CD14-positive monocyte (primary cell): Measurements from ENCODE around the gene SH3RF3. TPM values are rescaled to one million over a fixed set of nuclear protein-coding genes. Genes with fewer than 3 reads are reported as not detected.
A peak's percentile ranks its signal among the peaks of the same experiment; 100 is the strongest.

Experiments
- DNase-seq, 3 donors: peaks; one replicate each; pipeline ENCODE4 v3.0.0-alpha.2; 2011 to 2022
- H2AFZ ChIP-seq: 2 replicates; pipeline ENCODE4 v1.6.0; 2012; ENCODE audit warnings: mild to moderate bottlenecking, low read depth, low read length, inconsistent platforms; ENCODE audit not compliant: insufficient read depth, poor library complexity, severe bottlenecking
- H3K27ac ChIP-seq, 2 donors: 1 replicate in 1 of 2; 2 replicates in 1 of 2; pipeline ENCODE4 v1.5.1; 2012 to 2013; ENCODE audit warnings: low read length in 2 of 2, control low read depth in 1 of 2, inconsistent platforms in 1 of 2, low read depth in 1 of 2, mild to moderate bottlenecking in 1 of 2
- H3K27me3 ChIP-seq, 2 donors: one replicate each; pipeline versions ENCODE4 v1.6.0 to v1.6.1; 2011 to 2013; ENCODE audit warnings: low read length in 2 of 2; ENCODE audit not compliant: control insufficient read depth in 2 of 2, insufficient read depth in 2 of 2
- H3K36me3 ChIP-seq, 2 donors: replicated peaks in 1 of 2; 1 replicate in 1 of 2; 2 replicates in 1 of 2; pipeline versions ENCODE4 v1.5.1 to v1.6.1; 2012 to 2013; ENCODE audit warnings: low read length in 2 of 2, control low read depth in 1 of 2, inconsistent platforms in 1 of 2, mild to moderate bottlenecking in 1 of 2; ENCODE audit not compliant: insufficient read depth in 2 of 2, control insufficient read depth in 1 of 2
- H3K4me1 ChIP-seq, 2 donors: 1 replicate in 1 of 2; 2 replicates in 1 of 2; pipeline versions ENCODE4 v1.5.1 to v1.6.1; 2012 to 2013; ENCODE audit warnings: low read length in 2 of 2, control low read depth in 1 of 2, inconsistent platforms in 1 of 2, mild to moderate bottlenecking in 1 of 2, moderate library complexity in 1 of 2; ENCODE audit not compliant: insufficient read depth in 2 of 2, control insufficient read depth in 1 of 2
- H3K4me2 ChIP-seq: replicated peaks from 2 replicates; pipeline ENCODE3; 2012; ENCODE audit warnings: low read length, moderate library complexity, mild to moderate bottlenecking; ENCODE audit not compliant: poor library complexity, severe bottlenecking; ENCODE audit errors: extremely low read depth
- H3K4me3 ChIP-seq, 3 experiments: fragments of 200-600 bp in 1 of 3; sonication (generic) in 1 of 3; replicated peaks in 1 of 3; 1 replicate in 2 of 3; 2 replicates in 1 of 3; pipeline ENCODE4 v1.5.1; 2011 to 2013; ENCODE audit warnings: low read length in 3 of 3, mild to moderate bottlenecking in 3 of 3, control low read depth in 2 of 3, low read depth in 2 of 3, inconsistent platforms in 1 of 3, moderate library complexity in 1 of 3
- H3K79me2 ChIP-seq: 2 replicates; pipeline ENCODE4 v1.6.0; 2012; ENCODE audit warnings: mild to moderate bottlenecking, control low read depth, inconsistent platforms, low read length, moderate library complexity; ENCODE audit not compliant: insufficient read depth
- H3K9ac ChIP-seq: 2 replicates; pipeline ENCODE4 v1.6.0; 2017; ENCODE audit warnings: low read length, mild to moderate bottlenecking; ENCODE audit not compliant: insufficient read depth, poor library complexity, severe bottlenecking
- H3K9me3 ChIP-seq, 2 donors: replicated peaks in 1 of 2; 1 replicate in 1 of 2; 2 replicates in 1 of 2; pipeline versions ENCODE4 v1.5.1 to v1.6.1; 2012 to 2013; ENCODE audit warnings: low read length in 2 of 2, control low read depth in 1 of 2; ENCODE audit not compliant: control insufficient read depth in 1 of 2, insufficient read depth in 1 of 2
- H4K20me1 ChIP-seq: 2 replicates; pipeline ENCODE4 v1.6.0; 2012; ENCODE audit warnings: mild to moderate bottlenecking, low read length, control low read depth, moderate library complexity; ENCODE audit not compliant: insufficient read depth
- H3K27ac Mint-ChIP-seq, 7 donors: one replicate each; pipeline ENCODE4 v1.8.0; 2020; ENCODE audit warnings: mild to moderate bottlenecking in 7 of 7, mixed read lengths in 7 of 7, moderate library complexity in 6 of 7, inconsistent platforms in 2 of 7
- H3K27me3 Mint-ChIP-seq, 3 donors: one replicate each; pipeline ENCODE4 v1.8.0; 2021 to 2022; ENCODE audit warnings: low read depth in 3 of 3, mild to moderate bottlenecking in 3 of 3, mixed read lengths in 3 of 3, moderate library complexity in 3 of 3, inconsistent platforms in 1 of 3
- H3K36me3 Mint-ChIP-seq, 2 donors: one replicate each; pipeline ENCODE4 v1.8.0; 2020; ENCODE audit warnings: mixed read lengths in 2 of 2, inconsistent platforms in 1 of 2, mild to moderate bottlenecking in 1 of 2
- H3K4me1 Mint-ChIP-seq: one replicate; pipeline ENCODE4 v1.8.0; 2020; ENCODE audit warnings: mild to moderate bottlenecking, mixed read lengths
- H3K4me3 Mint-ChIP-seq, 2 donors: one replicate each; pipeline ENCODE4 v1.8.0; 2020; ENCODE audit warnings: mild to moderate bottlenecking in 2 of 2, mixed read lengths in 2 of 2, moderate library complexity in 1 of 2
- H3K9me3 Mint-ChIP-seq, 7 donors: one replicate each; pipeline ENCODE4 v1.8.0; 2020 to 2022; ENCODE audit warnings: mixed read lengths in 7 of 7, mild to moderate bottlenecking in 6 of 7, moderate library complexity in 6 of 7, inconsistent platforms in 2 of 7
- CTCF ChIP-seq: fragments of 200-600 bp; IDR thresholded peaks from one replicate; pipeline ENCODE4 v1.8.0; 2022; ENCODE audit warnings: antibody characterized with exemption, mild to moderate bottlenecking
- WGBS: methylation state at CpG from one replicate; pipeline ENCODE4 v1.1.5; 2013; ENCODE audit warnings: missing lambda C conversion rate; ENCODE audit not compliant: insufficient coverage; 5-methylcytosine and 5-hydroxymethylcytosine counted together
- intact Hi-C, 2 donors: fragments of 100-400 bp; cut with micrococcal nuclease; formaldehyde crosslinking; loops; one replicate each; pipeline versions ENCODE4 v1.15.0 to v1.15.1; 2023
- polyA plus RNA-seq, 3 donors: library from polyadenylated mRNA; depleted of rRNA in 1 of 3; unstranded in 2 of 3; stranded (reverse) in 1 of 3; fragments of 300-500 nt in 2 of 3; fragments of >200 nt in 1 of 3; fragmentation: Illumina TruSeq in 2 of 3; gene quantifications; 1 replicate in 2 of 3; 2 replicates in 1 of 3; pipeline ENCODE4 v1.2.3, GENCODE V29; 2012 to 2021

Gene SH3RF3
- polyA plus RNA-seq, 3 donors: 0.25 to 0.75 (median 0.34) TPM

GRCh38 chr2:109454765-109455394 is 325.9 kb downstream of the SH3RF3 start:
- Histone ChIP-seq H2AFZ (no peak overlapping the region), H3K27ac (no peak overlapping the region), H4K20me1 (no peaks in the 10 kb centered on the region), H3K79me2 (no peaks in the 10 kb centered on the region), H3K36me3 (no peaks in the 10 kb centered on the region), H3K4me1 (no peaks in the 10 kb centered on the region), H3K9ac (no peak overlapping the region), H3K27me3 (no peaks in the 10 kb centered on the region), H3K9me3 (no peaks in the 10 kb centered on the region), H3K4me2 (no peak overlapping the region), H3K4me3 (no peak overlapping the region)
- TF ChIP-seq CTCF: no peak
- intact Hi-C loops: no loop called here
- Mint-ChIP-seq H3K36me3 (no peaks in the 10 kb centered on the region), H3K27ac (no peak overlapping the region), H3K27me3 (peaks cover 0 to 4% (median 2%) of the 10 kb centered on the region in 3 donors), H3K9me3 (no peaks in the 10 kb centered on the region), H3K4me3 (no peak overlapping the region), H3K4me1 (no peaks in the 10 kb centered on the region)
- no peak for DNase-seq
- 90% methylated on average over 4 of the region's 7 CpGs for WGBS

DNA sequence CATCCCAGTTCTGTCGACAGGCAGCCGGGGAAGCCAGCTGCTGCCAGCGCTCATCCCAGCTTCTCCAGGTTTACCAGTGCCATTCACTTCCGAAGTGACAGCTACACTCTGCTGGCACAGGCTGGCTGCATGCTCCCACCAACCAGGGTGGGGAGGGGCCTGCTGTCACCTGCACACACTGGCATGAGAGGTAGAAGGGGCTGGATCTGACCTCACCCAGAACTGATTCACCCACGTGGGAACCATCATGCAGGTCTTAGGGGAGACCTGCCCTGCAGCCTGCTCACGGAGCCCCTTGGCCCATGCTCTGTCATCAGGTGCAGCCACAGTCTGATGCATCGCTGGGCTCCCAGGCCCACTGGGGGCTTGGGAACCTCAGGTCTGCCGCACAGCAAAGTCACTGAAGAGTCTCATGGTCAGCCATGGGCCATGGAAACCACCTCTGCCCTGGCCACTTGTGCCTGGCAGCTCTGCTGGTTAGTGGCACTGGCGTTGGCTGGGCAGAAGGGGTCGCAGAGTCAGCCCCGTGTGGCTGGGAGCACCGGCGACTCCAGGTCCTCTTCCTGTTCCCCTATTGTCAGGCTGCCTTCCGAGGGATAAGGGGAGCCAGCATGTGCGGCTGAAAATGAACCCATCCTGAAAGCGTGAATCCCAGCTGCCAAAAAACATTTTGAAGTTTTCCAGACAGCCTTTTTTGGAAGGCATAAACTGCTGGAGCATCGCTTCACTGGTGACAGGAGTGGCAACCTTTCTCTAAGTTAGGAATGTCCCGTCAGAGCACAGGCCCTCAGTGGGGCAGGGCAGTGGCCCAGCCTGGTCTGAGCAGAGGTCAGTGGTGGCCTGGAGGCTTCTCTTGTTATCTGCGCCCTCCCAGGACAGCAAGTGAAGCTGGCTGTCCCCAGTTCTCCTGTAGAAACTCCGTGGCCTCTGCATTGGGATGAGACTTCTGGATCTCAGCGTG is 327.0 kb downstream of the SH3RF3 start:
- Mint-ChIP-seq H3K9me3 (no peaks in the 10 kb centered on the region), H3K36me3 (no peaks in the 10 kb centered on the region), H3K27me3 (peaks cover 0 to 4% (median 2%) of the 10 kb centered on the region in 3 donors), H3K27ac (peak overlapping the region in 1 of 7 donors; percentile 46), H3K4me1 (no peaks in the 10 kb centered on the region), H3K4me3 (no peak overlapping the region)
- H3K4me3 ChIP-seq: no peak overlapping the region
- H4K20me1 ChIP-seq: no peaks in the 10 kb centered on the region
- H2AFZ ChIP-seq: no peak overlapping the region
- DNase-seq: no peak
- no peak overlapping the region for H3K27ac ChIP-seq
- H3K36me3 ChIP-seq: no peaks in the 10 kb centered on the region
- no peak overlapping the region for H3K4me2 ChIP-seq
- no peaks in the 10 kb centered on the region for H3K4me1 ChIP-seq
- H3K9me3 ChIP-seq: no peaks in the 10 kb centered on the region
- no peaks in the 10 kb centered on the region for H3K79me2 ChIP-seq
- no peaks in the 10 kb centered on the region for H3K27me3 ChIP-seq
- WGBS: 85% methylated on average over 20 of the region's 21 CpGs
- intact Hi-C loops: no loop called here
- TF ChIP-seq CTCF: no peak
- no peak overlapping the region for H3K9ac ChIP-seq
